Muscle of leg (tissue), 11 donors: ENCODE results near the gene HMCES. TPM values are rescaled to one million over a fixed set of nuclear protein-coding genes. Genes with fewer than 3 reads are reported as not detected.
"Not testable (repeated sequence)": the region's sequence is repeated elsewhere in the genome, so short reads cannot be mapped to it uniquely, and the experiment has no call there.

Experiments used
- DNase-seq: peaks from one replicate; pipeline ENCODE4 v3.0.0; 2013
- H3K27ac ChIP-seq: one replicate; pipeline ENCODE4 v1.5.1; 2013; ENCODE audit warnings: mild to moderate bottlenecking, low read length, control low read depth
- H3K27me3 ChIP-seq: one replicate; pipeline ENCODE4 v1.6.1; 2013; ENCODE audit warnings: low read length; ENCODE audit not compliant: control insufficient read depth, insufficient read depth
- H3K36me3 ChIP-seq: one replicate; pipeline ENCODE4 v1.6.1; 2013; ENCODE audit warnings: low read length; ENCODE audit not compliant: control insufficient read depth, insufficient read depth
- H3K4me1 ChIP-seq: one replicate; pipeline ENCODE4 v1.6.1; 2013; ENCODE audit warnings: low read length; ENCODE audit not compliant: control insufficient read depth, insufficient read depth
- H3K4me3 ChIP-seq: one replicate; pipeline ENCODE4 v1.5.1; 2013; ENCODE audit warnings: low read length, control low read depth
- H3K9me3 ChIP-seq: replicated peaks from 2 replicates; pipeline ENCODE4 v1.6.1; 2013; ENCODE audit warnings: low read depth, low read length; ENCODE audit not compliant: control insufficient read depth
- WGBS: methylation state at CpG from one replicate; pipeline ENCODE4 v1.1.5; 2013; ENCODE audit warnings: missing lambda C conversion rate; ENCODE audit not compliant: insufficient coverage; 5-methylcytosine and 5-hydroxymethylcytosine counted together
- polyA plus RNA-seq, 8 donors: library from polyadenylated mRNA; unstranded; fragments of 120-200 nt; gene quantifications; one replicate each; pipeline versions ENCODE4 v1.2.1 to v1.2.3, GENCODE V29; 2013; ENCODE audit warnings: inconsistent platforms in 1 of 8, low replicate concordance in 1 of 8; ENCODE audit not compliant: insufficient read length in 8 of 8, insufficient read depth in 1 of 8
- total RNA-seq: library from RNA; stranded (reverse); fragments of 120-200 nt; gene quantifications from one replicate; pipeline ENCODE4 v1.2.4, GENCODE V29; 2013

Gene HMCES
- total and polyA plus RNA-seq, 9 donors = 12.6 to 33.2 (median 24.7) TPM

GRCh38 chr3:129345971-129346370 is 67.3 kb downstream of the HMCES start:
- H3K9me3 ChIP-seq = no peaks in the 10 kb centered on the region
- peaks cover 29% of the 10 kb centered on the region for H3K27me3 ChIP-seq
- peaks cover 33% of the 10 kb centered on the region for H3K4me1 ChIP-seq
- no peaks in the 10 kb centered on the region for H3K36me3 ChIP-seq
- peak overlapping the region; percentile 7 for H3K27ac ChIP-seq
- peak; percentile 28 for DNase-seq
- no peak overlapping the region for H3K4me3 ChIP-seq
- 75% methylated on average over 2 of the region's 3 CpGs for WGBS

GRCh38 chr3:129346695-129347457 is 68.2 kb downstream of the HMCES start:
- no peak overlapping the region for H3K27ac ChIP-seq
- 38% methylated on average over 10 of the region's 12 CpGs for WGBS
- H3K4me3 ChIP-seq = no peak overlapping the region
- peaks cover 29% of the 10 kb centered on the region for H3K27me3 ChIP-seq
- DNase-seq = peak; percentile 22
- H3K9me3 ChIP-seq = no peaks in the 10 kb centered on the region
- no peaks in the 10 kb centered on the region for H3K36me3 ChIP-seq
- H3K4me1 ChIP-seq = peaks cover 33% of the 10 kb centered on the region

- H3K36me3 ChIP-seq = no peaks in the 10 kb centered on the region
- H3K9me3 ChIP-seq = no peaks in the 10 kb centered on the region
- H3K4me3 ChIP-seq = no peak overlapping the region
- peaks cover 29% of the 10 kb centered on the region for H3K27me3 ChIP-seq
- WGBS = 88% methylated on average over 5 of the region's 8 CpGs
- peaks cover 33% of the 10 kb centered on the region for H3K4me1 ChIP-seq
- DNase-seq = no peak
- H3K27ac ChIP-seq = no peak overlapping the region
Measured at GRCh38 chr3:129347458-129347845, 68.8 kb downstream of the HMCES start.

- 89% methylated on average over 3 of the region's 3 CpGs for WGBS
- Histone ChIP-seq H3K27ac (no peak overlapping the region), H3K9me3 (no peaks in the 10 kb centered on the region), H3K36me3 (no peaks in the 10 kb centered on the region), H3K27me3 (peaks cover 19% of the 10 kb centered on the region), H3K4me1 (peaks cover 37% of the 10 kb centered on the region), H3K4me3 (no peak overlapping the region)
- no peak for DNase-seq
Measured at GRCh38 chr3:129348734-129349133, 70.1 kb downstream of the HMCES start.

GRCh38 chr3:129349169-129349568 is 70.5 kb downstream of the HMCES start:
- H3K9me3 ChIP-seq, DNase-seq, H3K36me3 ChIP-seq, H3K4me3 ChIP-seq, H3K27ac ChIP-seq: not testable (repeated sequence)
- H3K4me1 ChIP-seq = peaks cover 33% of the 10 kb centered on the region
- WGBS = 71% methylated on average over 3 of the region's 11 CpGs
- H3K27me3 ChIP-seq = peaks cover 14% of the 10 kb centered on the region

GRCh38 chr3:129349791-129350190 is 71.1 kb downstream of the HMCES start:
- no peaks in the 10 kb centered on the region for H3K9me3 ChIP-seq
- peaks cover 8% of the 10 kb centered on the region for H3K27me3 ChIP-seq
- H3K4me3 ChIP-seq = no peak overlapping the region
- H3K27ac ChIP-seq = no peak overlapping the region
- no peaks in the 10 kb centered on the region for H3K36me3 ChIP-seq
- WGBS = 84% methylated on average over 10 of the region's 10 CpGs
- H3K4me1 ChIP-seq = peaks cover 27% of the 10 kb centered on the region
- DNase-seq = no peak

- Histone ChIP-seq H3K27ac (no peak overlapping the region), H3K36me3 (no peaks in the 10 kb centered on the region), H3K9me3 (no peaks in the 10 kb centered on the region), H3K4me3 (no peak overlapping the region), H3K27me3 (no peaks in the 10 kb centered on the region), H3K4me1 (peaks cover 11% of the 10 kb centered on the region)
- WGBS = 72% methylated on average over 6 of the region's 8 CpGs
- DNase-seq = no peak
Measured at GRCh38 chr3:129352045-129352444, 73.4 kb downstream of the HMCES start.

- Histone ChIP-seq H3K9me3 (no peaks in the 10 kb centered on the region), H3K27me3 (no peaks in the 10 kb centered on the region)
- WGBS = 65% methylated on average over 9 of the region's 14 CpGs
Measured at GRCh38 chr3:129352650-129353588, 74.2 kb downstream of the HMCES start.

GRCh38 chr3:129353589-129353941 is 74.9 kb downstream of the HMCES start:
- Histone ChIP-seq H3K36me3 (no peaks in the 10 kb centered on the region), H3K27me3 (no peaks in the 10 kb centered on the region), H3K4me1 (peaks cover 12% of the 10 kb centered on the region), H3K27ac (peak overlapping the region; percentile 39), H3K9me3 (no peaks in the 10 kb centered on the region), H3K4me3 (no peak overlapping the region)
- DNase-seq = peak; percentile 38
- 66% methylated on average over 3 of the region's 5 CpGs for WGBS

More at GRCh38 chr3:129352650-129353588, 74.2 kb downstream of the HMCES start:
- Histone ChIP-seq H3K4me3 (no peak overlapping the region), H3K4me1 (peaks cover 7% of the 10 kb centered on the region), H3K27ac (peak overlapping the region; percentile 55), H3K36me3 (no peaks in the 10 kb centered on the region)
- peak; percentile 66 for DNase-seq
